H1 (cell line): ENCODE data around the gene METRNL. TPM values are rescaled to one million over a fixed set of nuclear protein-coding genes. Genes with fewer than 3 reads are reported as not detected.

Experiments
- CTCF ChIA-PET: fragments of 300-600 bp; sonication (Branson Sonifier 250); formaldehyde crosslinking; loops from one replicate; lab custom pipeline; 2021; ENCODE audit not compliant: partially characterized antibody; lab: Charles Lee
- POLR2A ChIA-PET: fragments of 300-600 bp; sonication (Branson Sonifier 250); formaldehyde crosslinking; loops from one replicate; lab custom pipeline; 2021; ENCODE audit warnings: inconsistent platforms; ENCODE audit not compliant: partially characterized antibody; lab: Charles Lee
- DNase-seq, 2 experiments: peaks; one replicate each; pipeline versions ENCODE4 v3.0.0 to v3.0.0-alpha.2; 2010 to 2022; ENCODE audit warnings: low spot score in 2 of 2, low read depth in 1 of 2, mixed read lengths in 1 of 2
- FAIRE-seq: peaks from 2 replicates; lab custom pipeline; 2011; peaks lifted over from hg19 to GRCh38; lab: Jason Lieb, UNC
- H2AFZ ChIP-seq: 2 replicates; pipeline ENCODE4 v1.8.1; 2012; ENCODE audit warnings: low read length, inconsistent platforms
- H2AK5ac ChIP-seq: 2 replicates; pipeline ENCODE4 v1.6.1; 2013; ENCODE audit warnings: low read depth, low read length
- H2BK120ac ChIP-seq: replicated peaks from 2 replicates; pipeline ENCODE3; 2013; ENCODE audit warnings: low read depth, low read length, inconsistent platforms
- H2BK12ac ChIP-seq: 2 replicates; pipeline ENCODE4 v1.6.1; 2013; ENCODE audit warnings: low read depth, low read length
- H2BK15ac ChIP-seq: 2 replicates; pipeline ENCODE4 v1.6.1; 2013; ENCODE audit warnings: low read length
- H2BK20ac ChIP-seq: 2 replicates; pipeline ENCODE4 v1.6.1; 2013; ENCODE audit warnings: low read length
- H2BK5ac ChIP-seq: 2 replicates; pipeline ENCODE4 v1.6.1; 2013; ENCODE audit warnings: low read depth, low read length
- H3K14ac ChIP-seq: 2 replicates; pipeline ENCODE4 v1.6.1; 2013; ENCODE audit warnings: inconsistent platforms; ENCODE audit not compliant: insufficient read length
- H3K18ac ChIP-seq: 2 replicates; pipeline ENCODE4 v1.6.1; 2013; ENCODE audit warnings: low read length; ENCODE audit errors: extremely low read depth
- H3K23ac ChIP-seq: 2 replicates; pipeline ENCODE4 v1.6.1; 2013; ENCODE audit warnings: inconsistent platforms; ENCODE audit not compliant: insufficient read length
- H3K23me2 ChIP-seq: 2 replicates; pipeline ENCODE4 v1.6.1; 2013; ENCODE audit warnings: low read depth, low read length
- H3K27ac ChIP-seq: 2 replicates; pipeline ENCODE4 v1.6.1; 2011; ENCODE audit warnings: low read depth, low read length, inconsistent platforms
- H3K27me3 ChIP-seq, 4 experiments: replicated peaks in 1 of 4; 1 replicate in 1 of 4; 2 replicates in 3 of 4; pipeline versions ENCODE4 v1.6.1 to v1.8.1; 2011 to 2013; ENCODE audit warnings: low read length in 3 of 4, mild to moderate bottlenecking in 3 of 4, inconsistent platforms in 2 of 4, mixed read lengths in 2 of 4, moderate library complexity in 1 of 4; ENCODE audit not compliant: control insufficient read depth in 3 of 4, insufficient read depth in 3 of 4; ENCODE audit errors: extremely low read depth in 1 of 4
- H3K36me3 ChIP-seq, 4 experiments: 2 replicates each; pipeline versions ENCODE4 v1.6.1 to v1.8.1; 2011 to 2013; ENCODE audit warnings: mild to moderate bottlenecking in 4 of 4, low read length in 3 of 4, moderate library complexity in 2 of 4, control low read depth in 1 of 4, inconsistent platforms in 1 of 4; ENCODE audit not compliant: insufficient read depth in 4 of 4, control insufficient read depth in 2 of 4
- H3K4ac ChIP-seq: replicated peaks from 2 replicates; pipeline ENCODE3; 2013; ENCODE audit warnings: low read length, low read depth, mixed read lengths, inconsistent platforms; ENCODE audit not compliant: insufficient read length
- H3K4me1 ChIP-seq, 4 experiments: replicated peaks in 1 of 4; 1 replicate in 1 of 4; 2 replicates in 3 of 4; pipeline versions ENCODE4 v1.6.1 to v1.8.1; 2011 to 2013; ENCODE audit warnings: low read length in 3 of 4, inconsistent platforms in 2 of 4, mixed read lengths in 1 of 4; ENCODE audit not compliant: insufficient read depth in 4 of 4, control insufficient read depth in 3 of 4
- H3K4me2 ChIP-seq, 2 experiments: 2 replicates each; pipeline versions ENCODE4 v1.6.1 to v1.8.1; 2011 to 2013; ENCODE audit warnings: low read depth in 2 of 2, low read length in 2 of 2, control low read depth in 1 of 2, inconsistent platforms in 1 of 2, mild to moderate bottlenecking in 1 of 2; ENCODE audit not compliant: insufficient read depth in 1 of 2
- H3K4me3 ChIP-seq, 4 experiments: fragments of 200-600, 300-600 bp in 1 of 4; sonication (generic), shearing (Covaris generic), sonication (Bioruptor Twin) in 1 of 4; 2 replicates each; pipeline versions ENCODE4 v1.5.1 to v1.8.1; 2011 to 2016; ENCODE audit warnings: low read length in 4 of 4, low read depth in 3 of 4, control low read depth in 2 of 4, inconsistent platforms in 2 of 4, mild to moderate bottlenecking in 2 of 4, mixed read lengths in 1 of 4, moderate library complexity in 1 of 4; ENCODE audit not compliant: insufficient read depth in 2 of 4; ENCODE audit errors: extremely low read depth in 1 of 4
- H3K56ac ChIP-seq: replicated peaks from 2 replicates; pipeline ENCODE3; 2013; ENCODE audit warnings: low read depth, mild to moderate bottlenecking, mixed read lengths, low read length, inconsistent platforms; ENCODE audit not compliant: insufficient read length
- H3K79me1 ChIP-seq: 2 replicates; pipeline ENCODE4 v1.6.1; 2013; ENCODE audit warnings: low read depth, low read length, control low read depth
- H3K79me2 ChIP-seq, 2 experiments: 2 replicates each; pipeline versions ENCODE4 v1.6.1 to v1.8.1; 2012 to 2013; ENCODE audit warnings: low read length in 2 of 2, mild to moderate bottlenecking in 2 of 2, inconsistent platforms in 1 of 2; ENCODE audit not compliant: insufficient read depth in 2 of 2, control insufficient read depth in 1 of 2
- H3K9ac ChIP-seq, 4 experiments: replicated peaks in 1 of 4; 1 replicate in 1 of 4; 2 replicates in 3 of 4; pipeline versions ENCODE4 v1.6.1 to v1.8.1; 2011 to 2013; ENCODE audit warnings: low read depth in 3 of 4, low read length in 3 of 4, control low read depth in 2 of 4, mild to moderate bottlenecking in 2 of 4, moderate library complexity in 2 of 4, inconsistent platforms in 1 of 4; ENCODE audit errors: extremely low read depth in 1 of 4
- H3K9me3 ChIP-seq, 2 experiments: 2 replicates each; pipeline versions ENCODE4 v1.6.1 to v1.8.1; 2012 to 2013; ENCODE audit warnings: mild to moderate bottlenecking in 2 of 2, moderate library complexity in 2 of 2, control low read depth in 1 of 2, inconsistent platforms in 1 of 2, low read depth in 1 of 2, low read length in 1 of 2, mixed read lengths in 1 of 2; ENCODE audit not compliant: insufficient read depth in 2 of 2
- H4K20me1 ChIP-seq, 2 experiments: replicated peaks in 1 of 2; 2 replicates each; pipeline versions ENCODE3 to v1.8.1; 2011 to 2013; ENCODE audit warnings: inconsistent platforms in 2 of 2, low read length in 2 of 2, mild to moderate bottlenecking in 1 of 2; ENCODE audit not compliant: insufficient read depth in 2 of 2, control insufficient read depth in 1 of 2
- H4K5ac ChIP-seq: 2 replicates; pipeline ENCODE4 v1.6.1; 2013; ENCODE audit warnings: low read length, low read depth, mixed read lengths, inconsistent platforms; ENCODE audit not compliant: insufficient read length
- H4K8ac ChIP-seq: 2 replicates; pipeline ENCODE4 v1.8.0; 2013; ENCODE audit warnings: mild to moderate bottlenecking, moderate library complexity, low read length, inconsistent platforms; ENCODE audit not compliant: insufficient read depth; ENCODE audit errors: extremely low read depth
- H4K91ac ChIP-seq: replicated peaks from 2 replicates; pipeline ENCODE3; 2013; ENCODE audit warnings: low read length, mixed read lengths, inconsistent platforms; ENCODE audit not compliant: insufficient read length
- BACH1 ChIP-seq: IDR thresholded peaks from 2 replicates; pipeline ENCODE4 v1.6.1; 2012; ENCODE audit warnings: low read length, improper control_type of control experiment
- CBX8 ChIP-seq: fragments of 300-800, 300-1000 bp; sonication (generic); IDR thresholded peaks from 2 replicates; pipeline ENCODE4 v1.7.1; 2016; ENCODE audit warnings: low read depth, low read length, borderline replicate concordance
- CEBPB ChIP-seq: IDR thresholded peaks from 2 replicates; pipeline ENCODE4 v1.6.1; 2012; ENCODE audit warnings: low read depth, low read length
- EGR1 ChIP-seq: IDR thresholded peaks from 2 replicates; pipeline ENCODE4 v1.6.1; 2011; ENCODE audit warnings: low read depth, low read length, borderline replicate concordance
- HDAC2 ChIP-seq, 2 experiments: fragments of 300-600 bp in 1 of 2; sonication (generic) in 1 of 2; IDR thresholded peaks; 2 replicates each; pipeline ENCODE4 v1.6.1; 2011 to 2012; ENCODE audit warnings: low read depth in 2 of 2, low read length in 2 of 2, mild to moderate bottlenecking in 2 of 2, moderate library complexity in 2 of 2, borderline replicate concordance in 1 of 2, inconsistent platforms in 1 of 2
- JUN ChIP-seq: IDR thresholded peaks from 2 replicates; pipeline ENCODE4 v1.6.1; 2011; ENCODE audit warnings: low read depth, mild to moderate bottlenecking, improper control_type of control experiment, low read length
- KDM4A ChIP-seq: IDR thresholded peaks from one replicate; pipeline ENCODE4 v1.7.1; 2012; ENCODE audit warnings: low read depth, mild to moderate bottlenecking, moderate library complexity, low read length, inconsistent platforms; ENCODE audit not compliant: severe bottlenecking
- MAX ChIP-seq: IDR thresholded peaks from 2 replicates; pipeline ENCODE4 v1.6.1; 2012; ENCODE audit warnings: inconsistent platforms
- NANOG ChIP-seq: IDR thresholded peaks from 2 replicates; pipeline ENCODE4 v1.6.1; 2011; ENCODE audit warnings: low read length, low read depth, mild to moderate bottlenecking, inconsistent platforms; ENCODE audit not compliant: insufficient read depth, poor library complexity, severe bottlenecking
- PHF8 ChIP-seq: fragments of 200-600 bp; sonication (generic); conservative IDR thresholded peaks from 2 replicates; pipeline ENCODE4 v1.7.1; 2012; ENCODE audit warnings: low read depth, mild to moderate bottlenecking, inconsistent platforms, low read length, moderate library complexity
- POU5F1 ChIP-seq: IDR thresholded peaks from 2 replicates; pipeline ENCODE4 v1.6.1; 2011; ENCODE audit warnings: low read depth, mild to moderate bottlenecking, low read length, moderate library complexity
- SP4 ChIP-seq: IDR thresholded peaks from 2 replicates; pipeline ENCODE4 v1.6.1; 2012; ENCODE audit warnings: low read length, inconsistent platforms
- ZNF274 ChIP-seq: IDR thresholded peaks from 2 replicates; pipeline ENCODE4 v1.7.0; 2012; ENCODE audit warnings: low read length, borderline replicate concordance; ENCODE audit errors: extremely low read depth
- WGBS, 2 experiments: shearing (Covaris generic) in 1 of 2; methylation state at CpG; one replicate each; pipeline versions ENCODE4 v1.1.6 to v1.1.7; 2013 to 2015; ENCODE audit warnings: low lambda C conversion rate in 2 of 2, mixed read lengths in 2 of 2, inconsistent platforms in 1 of 2, low coverage in 1 of 2, missing lambda C conversion rate in 1 of 2; ENCODE audit not compliant: insufficient replicate concordance in 2 of 2, insufficient coverage in 1 of 2, insufficient read length in 1 of 2; ENCODE audit errors: extremely low coverage in 1 of 2, missing lambda C conversion rate in 1 of 2; 5-methylcytosine and 5-hydroxymethylcytosine counted together
- polyA plus RNA-seq, 7 experiments: library from polyadenylated mRNA; depleted of rRNA in 3 of 7; stranded (reverse) in 5 of 7; unstranded in 2 of 7; fragments of >200 nt in 5 of 7; fragments of 200-250 nt in 2 of 7; gene quantifications; 1 replicate in 5 of 7; 2 replicates in 1 of 7; 4 replicates in 1 of 7; pipeline versions ENCODE4 v1.2.1 to v1.2.3, GENCODE V29; 2011 to 2013; ENCODE audit warnings: missing spikeins in 2 of 7, mixed read lengths in 2 of 7
- total RNA-seq: library from RNA; stranded (reverse); fragmentation: NEBNext Ultra II Directional; extraction: Animal tissue kit (Norgen Biotek cat#: 25700); gene quantifications from 2 replicates; pipeline ENCODE4 v1.2.1, GENCODE V29; 2021
- TF ChIP-seq, protein P1 (sequence below): IDR thresholded peaks from 2 replicates; pipeline ENCODE4 v1.6.1; 2012; ENCODE audit warnings: inconsistent platforms

METRNL gene
- total and polyA plus RNA-seq, 2 of the 8 experiments (the other 6 are each of a cell fraction or from before 2014, with no cell fraction given), result 13.9 to 14.2 TPM

- no peaks in the 10 kb centered on the region for H4K20me1 ChIP-seq
- no peak overlapping the region for H4K8ac ChIP-seq
- H3K27ac ChIP-seq, result no peak overlapping the region
- no peak overlapping the region for H2BK20ac ChIP-seq
- H3K23me2 ChIP-seq, result no peaks in the 10 kb centered on the region
- no peak overlapping the region for H2BK15ac ChIP-seq
- no peaks in the 10 kb centered on the region for H3K4me1 ChIP-seq
- H3K4me2 ChIP-seq, result no peak overlapping the region
- no peak overlapping the region for H3K23ac ChIP-seq
- H2BK120ac ChIP-seq, result no peak overlapping the region
- no peak overlapping the region for H4K91ac ChIP-seq
- no peak overlapping the region for H3K9ac ChIP-seq
- peaks cover 39 to 78% of the 10 kb centered on the region in 2 experiments for H3K9me3 ChIP-seq
- H3K4ac ChIP-seq, result no peak overlapping the region
- no peaks in the 10 kb centered on the region for H3K36me3 ChIP-seq
- no peak overlapping the region for H2AFZ ChIP-seq
- WGBS, 2 experiments, result 93% methylated on average over 14 of the region's 16 CpGs; no CpG with 5 or more reads in 1 of the 2 experiments
- no peak overlapping the region for H3K14ac ChIP-seq
- no peak overlapping the region for H3K4me3 ChIP-seq
- H2BK5ac ChIP-seq, result no peak overlapping the region
- no peak overlapping the region for H2BK12ac ChIP-seq
- H3K18ac ChIP-seq, result no peak overlapping the region
- no peaks in the 10 kb centered on the region for H3K79me2 ChIP-seq
- no peaks in the 10 kb centered on the region for H3K79me1 ChIP-seq
- H3K27me3 ChIP-seq, result no peaks in the 10 kb centered on the region
- H4K5ac ChIP-seq, result no peak overlapping the region
- CTCF ChIA-PET, result interaction anchor here (0.6 kb wide), 1 partner anchor 699 kb away, joined by 3 read pairs; no protein-coding TSS in a partner anchor
- no peak overlapping the region for H2AK5ac ChIP-seq
- POLR2A ChIA-PET, result no interaction called here
- no peak overlapping the region for H3K56ac ChIP-seq
- DNase-seq (no peak), FAIRE-seq (no peak)
- no peak for TF ChIP-seq NANOG
- no peak for TF ChIP-seq KDM4A
- TF ChIP-seq POU5F1, result no peak
- no peak for TF ChIP-seq PHF8
- TF ChIP-seq, protein P1, sequence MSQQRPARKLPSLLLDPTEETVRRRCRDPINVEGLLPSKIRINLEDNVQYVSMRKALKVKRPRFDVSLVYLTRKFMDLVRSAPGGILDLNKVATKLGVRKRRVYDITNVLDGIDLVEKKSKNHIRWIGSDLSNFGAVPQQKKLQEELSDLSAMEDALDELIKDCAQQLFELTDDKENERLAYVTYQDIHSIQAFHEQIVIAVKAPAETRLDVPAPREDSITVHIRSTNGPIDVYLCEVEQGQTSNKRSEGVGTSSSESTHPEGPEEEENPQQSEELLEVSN, result no peak
- TF ChIP-seq EGR1, result no peak
- no peak for TF ChIP-seq CBX8
- no peak for TF ChIP-seq BACH1
- TF ChIP-seq MAX, result no peak
- no peak for TF ChIP-seq HDAC2 (IDR thresholded peaks at IDR 0.05; ENCODE audit: borderline replicate concordance in 1 of 2, low read depth in 2 of 2, low read length in 2 of 2)
- no peak for TF ChIP-seq JUN
- TF ChIP-seq SP4, result no peak
- TF ChIP-seq ZNF274, result no peak
- no peak for TF ChIP-seq CEBPB
Measured at GRCh38 chr17:83136931-83137330, 57.5 kb downstream of the METRNL start.
